HepG2 (cell line): ENCODE data around the gene MEGF10. TPM values are rescaled to one million over a fixed set of nuclear protein-coding genes. Genes with fewer than 3 reads are reported as not detected.

Experiments
- ATAC-seq: fragments of 200-7000 bp; cut with Tn5 transposase; 3 replicates; pipeline ENCODE4 v1.9.1; 2020; ENCODE audit warnings: mild to moderate bottlenecking, moderate library complexity
- BruUV-seq: library from RNA; stranded (reverse); fragments of 400-500 nt; replicated peaks from 2 replicates; lab custom pipeline; 2021; lab: Mats Ljungman, UMichigan
- CTCF ChIA-PET: fragments of 300-600 bp; formaldehyde crosslinking; extraction: SDS; loops from one replicate; lab custom pipeline; 2021; ENCODE audit warnings: low total read pairs, inconsistent platforms, low intra/inter-chr PET ratio; lab: Yijun Ruan, JAX
- POLR2A ChIA-PET: fragments of 350-600 bp; sonication (Branson Sonifier 250); formaldehyde crosslinking; loops from one replicate; lab custom pipeline; 2020; ENCODE audit warnings: antibody characterized with exemption, inconsistent platforms; lab: Yijun Ruan, JAX
- DNase-seq: peaks from one replicate; pipeline ENCODE4 v3.0.0-alpha.2; 2015; ENCODE audit warnings: low spot score
- FAIRE-seq: peaks from 3 replicates; lab custom pipeline; 2011; peaks lifted over from hg19 to GRCh38; lab: Jason Lieb, UNC
- H2AFZ ChIP-seq: one replicate; pipeline ENCODE4 v1.6.1; 2011; ENCODE audit warnings: low read length, inconsistent platforms
- H3K27ac ChIP-seq: fragments of 300-600 bp; 3 replicates; pipeline ENCODE4 v1.8.0; 2011; ENCODE audit warnings: mixed run types, mild to moderate bottlenecking, mixed read lengths, low read length, inconsistent platforms; ENCODE audit not compliant: insufficient read depth; ENCODE audit errors: extremely low read length
- H3K27me3 ChIP-seq, 2 experiments: fragments of 200-600 bp in 1 of 2; 2 replicates in 1 of 2; 3 replicates in 1 of 2; pipeline versions ENCODE4 v1.6.0 to v1.8.0; 2011; ENCODE audit warnings: low read length in 2 of 2, mild to moderate bottlenecking in 2 of 2, moderate library complexity in 2 of 2, inconsistent platforms in 1 of 2; ENCODE audit not compliant: insufficient read depth in 2 of 2, control insufficient read depth in 1 of 2
- H3K36me3 ChIP-seq, 2 experiments: fragments of 200-600 bp in 1 of 2; replicated peaks in 1 of 2; 2 replicates in 1 of 2; 3 replicates in 1 of 2; pipeline versions ENCODE4 v1.5.1 to v1.8.0; 2011; ENCODE audit warnings: low read length in 2 of 2, inconsistent platforms in 1 of 2; ENCODE audit not compliant: insufficient read depth in 2 of 2, control insufficient read depth in 1 of 2
- H3K4me1 ChIP-seq: 2 replicates; pipeline ENCODE4 v1.5.1; 2012; ENCODE audit warnings: low read length, inconsistent platforms; ENCODE audit not compliant: insufficient read depth
- H3K4me2 ChIP-seq: 2 replicates; pipeline ENCODE4 v1.6.0; 2011; ENCODE audit warnings: low read depth, low read length, inconsistent platforms
- H3K4me3 ChIP-seq, 3 experiments: fragments of 200-600 bp in 1 of 3; sonication (generic), shearing (Covaris generic) in 1 of 3; replicated peaks in 1 of 3; 2 replicates each; pipeline ENCODE4 v1.5.1; 2011 to 2016; ENCODE audit warnings: low read length in 3 of 3, inconsistent platforms in 2 of 3, low read depth in 2 of 3, mild to moderate bottlenecking in 2 of 3, control low read depth in 1 of 3, mixed read lengths in 1 of 3; ENCODE audit not compliant: insufficient read depth in 1 of 3
- H3K79me2 ChIP-seq: one replicate; pipeline ENCODE4 v1.6.1; 2011; ENCODE audit warnings: low read length, inconsistent platforms; ENCODE audit not compliant: insufficient read depth
- H3K9ac ChIP-seq: 2 replicates; pipeline ENCODE4 v1.6.0; 2011; ENCODE audit warnings: mild to moderate bottlenecking, low read depth, low read length, inconsistent platforms; ENCODE audit not compliant: insufficient read depth
- H3K9me3 ChIP-seq: 2 replicates; pipeline ENCODE4 v1.5.1; 2012; ENCODE audit warnings: mild to moderate bottlenecking, low read length
- H4K20me1 ChIP-seq: 2 replicates; pipeline ENCODE4 v1.6.0; 2011; ENCODE audit warnings: inconsistent platforms, mild to moderate bottlenecking, low read length, moderate library complexity; ENCODE audit not compliant: insufficient read depth
- EED ChIP-seq: sonication (generic); formaldehyde crosslinking; IDR thresholded peaks from 2 replicates; pipeline ENCODE4 v1.5.0; 2020; ENCODE audit warnings: mild to moderate bottlenecking, missing genetic modification reagents
- ESRRA ChIP-seq: sonication (generic); formaldehyde crosslinking; IDR thresholded peaks from 2 replicates; pipeline ENCODE4 v1.5.1; 2020; ENCODE audit warnings: mild to moderate bottlenecking, low read depth, missing genetic modification reagents
- FOXC1 ChIP-seq: sonication (generic); formaldehyde crosslinking; IDR thresholded peaks from 2 replicates; pipeline ENCODE4 v1.8.0; 2022; ENCODE audit warnings: mild to moderate bottlenecking, missing genetic modification reagents, borderline replicate concordance
- RNF2 ChIP-seq: fragments of 450-650 bp; conservative IDR thresholded peaks from 2 replicates; pipeline ENCODE4 v1.6.1; 2016; ENCODE audit warnings: low read depth
- ZBTB1 ChIP-seq: sonication (generic); formaldehyde crosslinking; IDR thresholded peaks from 2 replicates; pipeline ENCODE4 v1.4.0; 2020; ENCODE audit warnings: missing genetic modification reagents, borderline replicate concordance
- ZNF205 ChIP-seq: IDR thresholded peaks from 2 replicates; pipeline ENCODE4 v1.6.1; 2018; ENCODE audit warnings: missing biosample characterization, missing genetic modification reagents
- ZNF510 ChIP-seq: sonication (generic); formaldehyde crosslinking; IDR thresholded peaks from 2 replicates; pipeline ENCODE4 v1.4.0; 2020; ENCODE audit warnings: low read depth, mild to moderate bottlenecking, missing genetic modification reagents
- ZNF746 ChIP-seq: sonication (generic); formaldehyde crosslinking; IDR thresholded peaks from 2 replicates; pipeline ENCODE4 v1.8.0; 2022; ENCODE audit warnings: mild to moderate bottlenecking, missing genetic modification reagents
- ZNF790 ChIP-seq: sonication (generic); formaldehyde crosslinking; IDR thresholded peaks from 2 replicates; pipeline ENCODE4 v1.8.0; 2022; ENCODE audit warnings: missing genetic modification reagents, mild to moderate bottlenecking, borderline replicate concordance
- WGBS: methylation state at CpG from one replicate; pipeline ENCODE4 v1.1.6; 2017; ENCODE audit warnings: low lambda C conversion rate; 5-methylcytosine and 5-hydroxymethylcytosine counted together
- in situ Hi-C: cut with HindIII; loops from 2 replicates; pipeline ENCODE4 v1.10.0; 2017; ENCODE audit warnings: low pct_unique_long_range_greater_than_20kb; ENCODE audit not compliant: extremely low pct_ligation_motif_present
- intact Hi-C: fragments of 100-400 bp; cut with micrococcal nuclease; formaldehyde crosslinking; loops from one replicate; pipeline ENCODE4 v1.10.0; 2022; ENCODE audit not compliant: unreplicated experiment
- polyA plus RNA-seq, 8 experiments: library from polyadenylated mRNA; depleted of rRNA in 3 of 8; stranded (reverse) in 7 of 8; unstranded in 1 of 8; fragments of >200 nt; fragmentation: Illumina TruSeq in 4 of 8; extraction: Trizol in 4 of 8; gene quantifications; 2 replicates each; pipeline versions ENCODE4 v1.2.1 to v1.2.3, GENCODE V29; 2011 to 2016; ENCODE audit warnings: low read depth in 4 of 8, missing spikeins in 1 of 8, mixed read lengths in 1 of 8; ENCODE audit not compliant: insufficient read depth in 1 of 8
- total RNA-seq, 5 experiments: library from RNA; depleted of rRNA; stranded (reverse); fragments of >200 nt; fragmentation: Illumina TruSeq; extraction: Trizol; gene quantifications; 2 replicates each; pipeline ENCODE4 v1.2.3, GENCODE V29; 2016; ENCODE audit warnings: low read depth in 1 of 5
- TF ChIP-seq, protein P1 (sequence below): sonication (generic); formaldehyde crosslinking; IDR thresholded peaks from 2 replicates; pipeline ENCODE4 v1.4.0; 2020; ENCODE audit warnings: missing genetic modification reagents
- TF ChIP-seq, protein P2 (sequence below): sonication (generic); formaldehyde crosslinking; IDR thresholded peaks from 2 replicates; pipeline ENCODE4 v1.5.0; 2020; ENCODE audit warnings: missing genetic modification reagents
- TF ChIP-seq, protein P3 (sequence below): IDR thresholded peaks from 2 replicates; pipeline ENCODE4 v1.6.1; 2012; ENCODE audit warnings: low read length, improper control_type of control experiment

Gene MEGF10
- total and polyA plus RNA-seq, 2 of the 13 experiments (the other 11 are each of a cell fraction or from before 2014, with no cell fraction given): not detected

DNA sequence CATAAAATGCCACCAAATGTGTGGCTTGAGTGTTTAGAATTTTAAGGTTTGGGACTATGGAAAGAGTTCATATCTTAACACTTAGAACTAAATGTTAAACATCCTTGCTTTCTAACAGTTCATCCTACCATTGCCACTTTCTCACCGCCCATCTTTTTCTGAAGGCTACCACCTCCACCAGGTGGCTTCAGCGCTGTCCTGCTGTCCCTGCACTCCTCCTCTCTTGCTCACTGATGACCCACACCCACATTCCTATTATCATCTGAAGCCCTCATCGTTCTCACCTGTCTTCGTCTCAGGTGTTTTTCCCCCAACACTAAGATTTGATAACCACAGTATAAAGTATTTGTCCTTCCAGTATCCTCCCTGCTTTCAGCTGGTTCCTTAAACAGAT, 7.4 kb downstream of the MEGF10 start:
- TF ChIP-seq, protein P1, sequence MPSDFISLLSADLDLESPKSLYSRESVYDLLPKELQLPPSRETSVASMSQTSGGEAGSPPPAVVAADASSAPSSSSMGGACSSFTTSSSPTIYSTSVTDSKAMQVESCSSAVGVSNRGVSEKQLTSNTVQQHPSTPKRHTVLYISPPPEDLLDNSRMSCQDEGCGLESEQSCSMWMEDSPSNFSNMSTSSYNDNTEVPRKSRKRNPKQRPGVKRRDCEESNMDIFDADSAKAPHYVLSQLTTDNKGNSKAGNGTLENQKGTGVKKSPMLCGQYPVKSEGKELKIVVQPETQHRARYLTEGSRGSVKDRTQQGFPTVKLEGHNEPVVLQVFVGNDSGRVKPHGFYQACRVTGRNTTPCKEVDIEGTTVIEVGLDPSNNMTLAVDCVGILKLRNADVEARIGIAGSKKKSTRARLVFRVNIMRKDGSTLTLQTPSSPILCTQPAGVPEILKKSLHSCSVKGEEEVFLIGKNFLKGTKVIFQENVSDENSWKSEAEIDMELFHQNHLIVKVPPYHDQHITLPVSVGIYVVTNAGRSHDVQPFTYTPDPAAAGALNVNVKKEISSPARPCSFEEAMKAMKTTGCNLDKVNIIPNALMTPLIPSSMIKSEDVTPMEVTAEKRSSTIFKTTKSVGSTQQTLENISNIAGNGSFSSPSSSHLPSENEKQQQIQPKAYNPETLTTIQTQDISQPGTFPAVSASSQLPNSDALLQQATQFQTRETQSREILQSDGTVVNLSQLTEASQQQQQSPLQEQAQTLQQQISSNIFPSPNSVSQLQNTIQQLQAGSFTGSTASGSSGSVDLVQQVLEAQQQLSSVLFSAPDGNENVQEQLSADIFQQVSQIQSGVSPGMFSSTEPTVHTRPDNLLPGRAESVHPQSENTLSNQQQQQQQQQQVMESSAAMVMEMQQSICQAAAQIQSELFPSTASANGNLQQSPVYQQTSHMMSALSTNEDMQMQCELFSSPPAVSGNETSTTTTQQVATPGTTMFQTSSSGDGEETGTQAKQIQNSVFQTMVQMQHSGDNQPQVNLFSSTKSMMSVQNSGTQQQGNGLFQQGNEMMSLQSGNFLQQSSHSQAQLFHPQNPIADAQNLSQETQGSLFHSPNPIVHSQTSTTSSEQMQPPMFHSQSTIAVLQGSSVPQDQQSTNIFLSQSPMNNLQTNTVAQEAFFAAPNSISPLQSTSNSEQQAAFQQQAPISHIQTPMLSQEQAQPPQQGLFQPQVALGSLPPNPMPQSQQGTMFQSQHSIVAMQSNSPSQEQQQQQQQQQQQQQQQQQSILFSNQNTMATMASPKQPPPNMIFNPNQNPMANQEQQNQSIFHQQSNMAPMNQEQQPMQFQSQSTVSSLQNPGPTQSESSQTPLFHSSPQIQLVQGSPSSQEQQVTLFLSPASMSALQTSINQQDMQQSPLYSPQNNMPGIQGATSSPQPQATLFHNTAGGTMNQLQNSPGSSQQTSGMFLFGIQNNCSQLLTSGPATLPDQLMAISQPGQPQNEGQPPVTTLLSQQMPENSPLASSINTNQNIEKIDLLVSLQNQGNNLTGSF (CRISPR knock-in tag): no peak
- TF ChIP-seq, protein P2, sequence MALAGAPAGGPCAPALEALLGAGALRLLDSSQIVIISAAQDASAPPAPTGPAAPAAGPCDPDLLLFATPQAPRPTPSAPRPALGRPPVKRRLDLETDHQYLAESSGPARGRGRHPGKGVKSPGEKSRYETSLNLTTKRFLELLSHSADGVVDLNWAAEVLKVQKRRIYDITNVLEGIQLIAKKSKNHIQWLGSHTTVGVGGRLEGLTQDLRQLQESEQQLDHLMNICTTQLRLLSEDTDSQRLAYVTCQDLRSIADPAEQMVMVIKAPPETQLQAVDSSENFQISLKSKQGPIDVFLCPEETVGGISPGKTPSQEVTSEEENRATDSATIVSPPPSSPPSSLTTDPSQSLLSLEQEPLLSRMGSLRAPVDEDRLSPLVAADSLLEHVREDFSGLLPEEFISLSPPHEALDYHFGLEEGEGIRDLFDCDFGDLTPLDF (CRISPR knock-in tag): no peak
- TF ChIP-seq FOXC1: no peak
- TF ChIP-seq ESRRA (CRISPR knock-in tag): no peak
- TF ChIP-seq ZBTB1 (CRISPR knock-in tag): no peak
- TF ChIP-seq ZNF205 (CRISPR knock-in tag): no peak
- no peak for TF ChIP-seq ZNF746 (CRISPR knock-in tag)
- no peak for TF ChIP-seq RNF2
- TF ChIP-seq, protein P3, sequence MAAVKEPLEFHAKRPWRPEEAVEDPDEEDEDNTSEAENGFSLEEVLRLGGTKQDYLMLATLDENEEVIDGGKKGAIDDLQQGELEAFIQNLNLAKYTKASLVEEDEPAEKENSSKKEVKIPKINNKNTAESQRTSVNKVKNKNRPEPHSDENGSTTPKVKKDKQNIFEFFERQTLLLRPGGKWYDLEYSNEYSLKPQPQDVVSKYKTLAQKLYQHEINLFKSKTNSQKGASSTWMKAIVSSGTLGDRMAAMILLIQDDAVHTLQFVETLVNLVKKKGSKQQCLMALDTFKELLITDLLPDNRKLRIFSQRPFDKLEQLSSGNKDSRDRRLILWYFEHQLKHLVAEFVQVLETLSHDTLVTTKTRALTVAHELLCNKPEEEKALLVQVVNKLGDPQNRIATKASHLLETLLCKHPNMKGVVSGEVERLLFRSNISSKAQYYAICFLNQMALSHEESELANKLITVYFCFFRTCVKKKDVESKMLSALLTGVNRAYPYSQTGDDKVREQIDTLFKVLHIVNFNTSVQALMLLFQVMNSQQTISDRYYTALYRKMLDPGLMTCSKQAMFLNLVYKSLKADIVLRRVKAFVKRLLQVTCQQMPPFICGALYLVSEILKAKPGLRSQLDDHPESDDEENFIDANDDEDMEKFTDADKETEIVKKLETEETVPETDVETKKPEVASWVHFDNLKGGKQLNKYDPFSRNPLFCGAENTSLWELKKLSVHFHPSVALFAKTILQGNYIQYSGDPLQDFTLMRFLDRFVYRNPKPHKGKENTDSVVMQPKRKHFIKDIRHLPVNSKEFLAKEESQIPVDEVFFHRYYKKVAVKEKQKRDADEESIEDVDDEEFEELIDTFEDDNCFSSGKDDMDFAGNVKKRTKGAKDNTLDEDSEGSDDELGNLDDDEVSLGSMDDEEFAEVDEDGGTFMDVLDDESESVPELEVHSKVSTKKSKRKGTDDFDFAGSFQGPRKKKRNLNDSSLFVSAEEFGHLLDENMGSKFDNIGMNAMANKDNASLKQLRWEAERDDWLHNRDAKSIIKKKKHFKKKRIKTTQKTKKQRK: no peak
- no peak for TF ChIP-seq ZNF510 (CRISPR knock-in tag)
- no peak for TF ChIP-seq ZNF790 (CRISPR knock-in tag)
- no peak for TF ChIP-seq EED
- DNase-seq (no peak), ATAC-seq (no peak), FAIRE-seq (no peak)
- no peaks in the 10 kb centered on the region for H3K36me3 ChIP-seq
- in situ Hi-C loops (no loop called here), intact Hi-C loops (no loop called here)
- ChIA-PET POLR2A (no interaction called here), CTCF (no interaction called here)
- H3K79me2 ChIP-seq: no peaks in the 10 kb centered on the region
- 2% methylated on average over 4 of the region's 4 CpGs for WGBS
- H3K4me3 ChIP-seq: no peak overlapping the region
- no TSS peak for BruUV-seq
- H4K20me1 ChIP-seq: no peaks in the 10 kb centered on the region
- no peaks in the 10 kb centered on the region for H3K9me3 ChIP-seq
- H3K27ac ChIP-seq: no peak overlapping the region
- H3K4me1 ChIP-seq: no peaks in the 10 kb centered on the region
- H3K4me2 ChIP-seq: no peak overlapping the region
- H2AFZ ChIP-seq: no peak overlapping the region
- no peaks in the 10 kb centered on the region for H3K27me3 ChIP-seq
- no peak overlapping the region for H3K9ac ChIP-seq
